Thyroid gland (tissue), 4 donors: ENCODE measurements around the gene COQ7. TPM values are rescaled to one million over a fixed set of nuclear protein-coding genes. Genes with fewer than 3 reads are reported as not detected.

ENCODE experiments used
- DNase-seq, 2 donors: peaks; one replicate each; pipeline ENCODE4 v3.0.0-alpha.2; 2019
- H3K27ac ChIP-seq, 3 donors: fragments of 200-600 bp; sonication (generic); 1 replicate in 2 of 3; 2 replicates in 1 of 3; pipeline ENCODE4 v1.5.1; 2016 to 2019; ENCODE audit warnings: mild to moderate bottlenecking in 1 of 3, moderate library complexity in 1 of 3
- H3K27me3 ChIP-seq: fragments of 200-600 bp; sonication (generic); one replicate; pipeline ENCODE4 v1.5.1; 2019
- H3K36me3 ChIP-seq, 2 donors: fragments of 200-600 bp; sonication (generic); one replicate each; pipeline ENCODE4 v1.5.1; 2016 to 2019
- H3K4me1 ChIP-seq, 2 donors: fragments of 200-600 bp; sonication (generic); one replicate each; pipeline ENCODE4 v1.5.1; 2017 to 2019
- H3K4me3 ChIP-seq, 3 donors: fragments of 200-600 bp; sonication (generic); replicated peaks in 1 of 3; 1 replicate in 2 of 3; 2 replicates in 1 of 3; pipeline ENCODE4 v1.5.1; 2016; ENCODE audit warnings: mild to moderate bottlenecking in 1 of 3
- H3K9me3 ChIP-seq: fragments of 200-600 bp; sonication (generic); one replicate; pipeline ENCODE4 v1.5.1; 2017
- CTCF ChIP-seq, 6 experiments: fragments of 200-600 bp in 3 of 6; fragments of 450-650 bp in 3 of 6; sonication (generic) in 3 of 6; IDR thresholded peaks; one replicate each; pipeline ENCODE4 v1.5.1; 2016 to 2019; ENCODE audit warnings: antibody characterized with exemption in 6 of 6, mild to moderate bottlenecking in 2 of 6, inconsistent platforms in 1 of 6, moderate library complexity in 1 of 6
- POLR2A ChIP-seq, 2 donors: fragments of 450-650 bp; IDR thresholded peaks; one replicate each; pipeline ENCODE4 v1.6.1; 2017; ENCODE audit warnings: antibody characterized with exemption in 2 of 2, mild to moderate bottlenecking in 2 of 2, moderate library complexity in 1 of 2
- WGBS, 2 donors: methylation state at CpG; one replicate each; pipeline ENCODE4 v1.1.5; 2017; 5-methylcytosine and 5-hydroxymethylcytosine counted together
- intact Hi-C: fragments of 100-400 bp; cut with DNase I; formaldehyde crosslinking; loops from one replicate; pipeline ENCODE4 v1.15.1; 2023
- total RNA-seq, 4 donors: library from RNA; depleted of rRNA; stranded (reverse); fragments of >200 nt; gene quantifications; one replicate each; pipeline ENCODE4 v1.2.3, GENCODE V29; 2016

COQ7 gene
- total RNA-seq, 4 donors from 2014 or later: 26.4 to 41.9 (median 38.4) TPM

GRCh38 chr16:19073344-19073743, 5.9 kb downstream of the COQ7 start:
- WGBS, 2 donors: 96 to 98% methylated on average over 3 of the region's 3 CpGs
- Histone ChIP-seq H3K27ac (no peak overlapping the region), H3K4me1 (peaks cover 3 to 6% of the 10 kb centered on the region in 2 donors), H3K4me3 (no peak overlapping the region), H3K36me3 (peaks cover 15 to 19% of the 10 kb centered on the region in 2 donors), H3K9me3 (no peaks in the 10 kb centered on the region), H3K27me3 (no peaks in the 10 kb centered on the region)
- intact Hi-C loops: loop anchor here (10.0 kb wide), 1 partner anchor 259 kb away; no protein-coding TSS in a partner anchor
- no peak for DNase-seq
- no peak for TF ChIP-seq CTCF (IDR thresholded peaks at IDR 0.05)
- TF ChIP-seq POLR2A (IDR thresholded peaks at IDR 0.05): no peak

GRCh38 chr16:19073863-19074262, 6.4 kb downstream of the COQ7 start:
- H3K36me3 ChIP-seq: peaks cover 19 to 24% of the 10 kb centered on the region in 2 donors
- 83 to 90% methylated on average over 7 of the region's 7 CpGs for WGBS, 2 donors
- H3K4me1 ChIP-seq: peaks cover 0 to 1% of the 10 kb centered on the region in 2 donors
- no peak overlapping the region for H3K27ac ChIP-seq
- intact Hi-C loops: loop anchor here (10.0 kb wide), 1 partner anchor 259 kb away; no protein-coding TSS in a partner anchor
- no peak overlapping the region for H3K4me3 ChIP-seq
- H3K27me3 ChIP-seq: no peaks in the 10 kb centered on the region
- DNase-seq: no peak
- H3K9me3 ChIP-seq: no peaks in the 10 kb centered on the region
- TF ChIP-seq POLR2A (IDR thresholded peaks at IDR 0.05) (no peak), CTCF (IDR thresholded peaks at IDR 0.05) (no peak)

GRCh38 chr16:19075511-19075910, 8.1 kb downstream of the COQ7 start:
- H3K27ac ChIP-seq: no peak overlapping the region
- intact Hi-C loops: loop anchor here (10.0 kb wide), 1 partner anchor 261 kb away; no protein-coding TSS in a partner anchor

GRCh38 chr16:19077879-19078278, 10.5 kb downstream of the COQ7 start:
- intact Hi-C loops: loop anchor here (10.0 kb wide), 1 partner anchor 263 kb away; no protein-coding TSS in a partner anchor
- no peaks in the 10 kb centered on the region for H3K9me3 ChIP-seq
- 87 to 88% methylated on average over 6 of the region's 6 CpGs for WGBS, 2 donors
- H3K36me3 ChIP-seq: peaks cover 19 to 43% of the 10 kb centered on the region in 2 donors
- no peak for DNase-seq
- H3K4me1 ChIP-seq: no peaks in the 10 kb centered on the region
- TF ChIP-seq POLR2A (IDR thresholded peaks at IDR 0.05) (no peak), CTCF (IDR thresholded peaks at IDR 0.05) (no peak)
- no peaks in the 10 kb centered on the region for H3K27me3 ChIP-seq
- H3K4me3 ChIP-seq: no peak overlapping the region
- no peak overlapping the region for H3K27ac ChIP-seq

More at GRCh38 chr16:19075511-19075910, 8.1 kb downstream of the COQ7 start:
- DNase-seq: no peak
- Histone ChIP-seq H3K4me1 (no peaks in the 10 kb centered on the region), H3K4me3 (no peak overlapping the region), H3K36me3 (peaks cover 19 to 33% of the 10 kb centered on the region in 2 donors), H3K27me3 (no peaks in the 10 kb centered on the region), H3K9me3 (no peaks in the 10 kb centered on the region)
- WGBS, 2 donors: 96 to 98% methylated on average over 12 of the region's 12 CpGs
- no peak for TF ChIP-seq POLR2A (IDR thresholded peaks at IDR 0.05)
- TF ChIP-seq CTCF (IDR thresholded peaks at IDR 0.05): no peak

- DNase-seq: no peak
- H3K27me3 ChIP-seq: no peaks in the 10 kb centered on the region
- H3K9me3 ChIP-seq: no peaks in the 10 kb centered on the region
- TF ChIP-seq POLR2A (IDR thresholded peaks at IDR 0.05) (no peak), CTCF (IDR thresholded peaks at IDR 0.05) (no peak)
- no peak overlapping the region for H3K27ac ChIP-seq
- WGBS, 2 donors: 58 to 65% methylated on average over 1 of the region's 1 CpG
- H3K4me1 ChIP-seq: peaks cover 6 to 9% of the 10 kb centered on the region in 2 donors
- intact Hi-C loops: loop anchor here (10.0 kb wide), 1 partner anchor 421 kb away; no protein-coding TSS in a partner anchor
- peaks cover 2 to 21% of the 10 kb centered on the region in 2 donors for H3K36me3 ChIP-seq
- H3K4me3 ChIP-seq: no peak overlapping the region
Observed at GRCh38 chr16:19083670-19084069, 16.3 kb downstream of the COQ7 start.
